Adrenal gland (tissue), 5 donors: ENCODE measurements around the gene PLA2G12A.

Experiments
- CTCF ChIP-seq, 6 experiments: fragments of 450-650 bp in 4 of 6; fragments of 200-600 bp in 2 of 6; sonication (generic) in 1 of 6; IDR thresholded peaks; 1 replicate in 5 of 6; 2 replicates in 1 of 6; pipeline versions ENCODE4 v1.5.1 to v1.8.0; 2016 to 2021; ENCODE audit warnings: antibody characterized with exemption in 6 of 6, mild to moderate bottlenecking in 2 of 6, moderate library complexity in 1 of 6
- POLR2A ChIP-seq, 2 donors: fragments of 450-650 bp; IDR thresholded peaks; one replicate each; pipeline ENCODE4 v1.6.1; 2017; ENCODE audit warnings: antibody characterized with exemption in 2 of 2, mild to moderate bottlenecking in 2 of 2, moderate library complexity in 1 of 2
- donor health status: DM: no; HTN: no; CAD: no.

- TF ChIP-seq CTCF (IDR thresholded peaks at IDR 0.05) (no peak), POLR2A (IDR thresholded peaks at IDR 0.05) (no peak)
Measured at GRCh38 chr4:109755656-109756055, 25.8 kb upstream of the PLA2G12A start.
